HEK293 (cell line): ENCODE measurements around the gene MAP3K4.

Source experiments
- BCL11A ChIP-seq: fragments of 450-650 bp; formaldehyde crosslinking; IDR thresholded peaks from 2 replicates; pipeline ENCODE4 v1.5.1; 2016; ENCODE audit warnings: low read depth, missing biosample characterization, missing genetic modification characterization
- CTCF ChIP-seq: fragments of 450-650 bp; formaldehyde crosslinking; IDR thresholded peaks from 2 replicates; pipeline ENCODE4 v1.5.1; 2016; ENCODE audit warnings: missing biosample characterization, missing genetic modification characterization
- ELK4 ChIP-seq: IDR thresholded peaks from 2 replicates; pipeline ENCODE4 v1.6.1; 2011; ENCODE audit warnings: mild to moderate bottlenecking, low read depth, low read length, borderline replicate concordance
- ZBTB21 ChIP-seq: fragments of 450-650 bp; formaldehyde crosslinking; IDR thresholded peaks from 2 replicates; pipeline ENCODE4 v1.5.1; 2017; ENCODE audit warnings: missing biosample characterization, missing genetic modification characterization
- ZNF184 ChIP-seq: fragments of 450-650 bp; IDR thresholded peaks from 2 replicates; pipeline ENCODE4 v1.5.1; 2018; ENCODE audit warnings: missing biosample characterization, mild to moderate bottlenecking, missing genetic modification characterization
- ZNF221 ChIP-seq: fragments of 450-650 bp; formaldehyde crosslinking; IDR thresholded peaks from 2 replicates; pipeline ENCODE4 v1.5.1; 2017; ENCODE audit warnings: missing biosample characterization, missing genetic modification characterization, borderline replicate concordance
- ZNF24 ChIP-seq: fragments of 450-650 bp; formaldehyde crosslinking; IDR thresholded peaks from 2 replicates; pipeline ENCODE4 v1.5.1; 2016; ENCODE audit warnings: missing biosample characterization, missing genetic modification characterization
- ZNF777 ChIP-seq: fragments of 450-650 bp; formaldehyde crosslinking; IDR thresholded peaks from 2 replicates; pipeline ENCODE4 v1.5.1; 2017; ENCODE audit warnings: missing biosample characterization, missing genetic modification characterization, borderline replicate concordance

DNA sequence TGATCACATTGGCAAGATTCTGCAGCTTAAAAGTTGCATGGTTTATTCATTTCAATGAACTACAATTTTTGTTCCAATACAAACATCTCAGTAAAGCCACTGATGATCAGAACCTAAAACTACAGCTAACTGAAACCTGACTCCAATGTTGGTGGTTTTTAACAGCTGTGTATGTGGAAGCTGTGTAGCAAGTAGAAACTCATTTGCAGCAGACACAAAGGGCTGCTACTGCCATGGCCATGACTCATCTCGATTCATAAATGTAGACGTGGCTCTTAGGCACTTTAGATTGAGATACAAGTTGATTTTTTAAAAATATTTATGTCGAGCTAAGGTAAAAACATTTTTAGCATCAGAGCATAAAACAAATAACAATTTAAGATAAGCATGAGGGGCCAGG is 19.5 kb upstream of the MAP3K4 start:
- TF ChIP-seq CTCF (tag by site-specific recombination) (no peak), ZNF184 (no peak), ZBTB21 (tag by site-specific recombination) (no peak), ZNF777 (no peak), ELK4 (no peak), BCL11A (tag by site-specific recombination) (no peak), ZNF221 (tag by site-specific recombination) (no peak), ZNF24 (no peak)
